Measurements from ENCODE around the gene DNAH14. TPM values are rescaled to one million over a fixed set of nuclear protein-coding genes. Genes with fewer than 3 reads are reported as not detected.

Gene DNAH14
- total and polyA plus RNA-seq, 7 donors: 0.07 to 1.8 (median 0.82) TPM; not detected in 2

DNA sequence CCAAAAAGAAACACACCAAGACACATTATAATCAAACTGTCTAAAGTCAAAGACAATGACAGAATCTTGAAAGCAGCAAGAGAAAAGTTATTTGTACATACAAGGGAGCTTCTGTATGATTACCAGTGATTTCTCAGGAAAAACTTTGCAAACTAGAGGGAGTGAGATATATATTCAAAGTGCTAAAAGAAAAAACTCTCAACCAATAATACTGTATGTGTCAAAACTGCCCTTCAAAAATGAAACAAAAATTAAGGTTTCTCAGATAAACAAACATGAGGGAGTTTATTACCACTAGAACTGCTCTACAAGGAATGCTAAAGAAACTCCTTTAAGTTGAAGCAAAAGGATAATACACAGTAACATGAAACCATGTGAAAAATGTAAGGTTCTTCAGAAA, 418.9 kb downstream of the DNAH14 start:
- H3K4me3 ChIP-seq: no peak overlapping the region
- intact Hi-C loops (cut with DNase I): no loop called here
- H3K27me3 ChIP-seq (ENCODE audit: insufficient read depth in 3 of 3, low read length in 2 of 3): no peaks in the 10 kb centered on the region
- TF ChIP-seq, protein P1, sequence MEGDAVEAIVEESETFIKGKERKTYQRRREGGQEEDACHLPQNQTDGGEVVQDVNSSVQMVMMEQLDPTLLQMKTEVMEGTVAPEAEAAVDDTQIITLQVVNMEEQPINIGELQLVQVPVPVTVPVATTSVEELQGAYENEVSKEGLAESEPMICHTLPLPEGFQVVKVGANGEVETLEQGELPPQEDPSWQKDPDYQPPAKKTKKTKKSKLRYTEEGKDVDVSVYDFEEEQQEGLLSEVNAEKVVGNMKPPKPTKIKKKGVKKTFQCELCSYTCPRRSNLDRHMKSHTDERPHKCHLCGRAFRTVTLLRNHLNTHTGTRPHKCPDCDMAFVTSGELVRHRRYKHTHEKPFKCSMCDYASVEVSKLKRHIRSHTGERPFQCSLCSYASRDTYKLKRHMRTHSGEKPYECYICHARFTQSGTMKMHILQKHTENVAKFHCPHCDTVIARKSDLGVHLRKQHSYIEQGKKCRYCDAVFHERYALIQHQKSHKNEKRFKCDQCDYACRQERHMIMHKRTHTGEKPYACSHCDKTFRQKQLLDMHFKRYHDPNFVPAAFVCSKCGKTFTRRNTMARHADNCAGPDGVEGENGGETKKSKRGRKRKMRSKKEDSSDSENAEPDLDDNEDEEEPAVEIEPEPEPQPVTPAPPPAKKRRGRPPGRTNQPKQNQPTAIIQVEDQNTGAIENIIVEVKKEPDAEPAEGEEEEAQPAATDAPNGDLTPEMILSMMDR (IDR thresholded peaks at IDR 0.05): no peak
- no peaks in the 10 kb centered on the region for H3K4me1 ChIP-seq
- H3K36me3 ChIP-seq (ENCODE audit: insufficient read depth in 1 of 2, low read depth in 1 of 2): no peaks in the 10 kb centered on the region
- ATAC-seq (no peak), DNase-seq (no peak)
- H3K27ac ChIP-seq: no peak overlapping the region
- H3K9me3 ChIP-seq: no peaks in the 10 kb centered on the region

DNA sequence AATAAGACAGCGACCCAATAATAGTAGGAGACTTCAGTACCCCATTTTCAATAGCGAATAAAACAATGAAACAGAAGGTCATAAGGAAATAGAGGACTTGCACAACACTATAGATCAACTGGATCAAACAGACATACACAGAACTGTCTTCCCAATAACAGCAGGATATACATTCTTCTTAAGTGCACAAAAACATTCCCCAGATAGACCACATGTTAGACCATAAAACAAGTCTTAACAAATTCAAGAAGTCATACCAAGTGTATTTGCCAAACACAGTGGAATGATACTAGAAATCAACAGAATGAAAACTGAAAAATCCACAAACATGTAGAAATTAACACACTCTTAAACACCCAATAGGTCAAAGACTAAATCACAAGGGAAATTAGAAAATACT, 420.4 kb downstream of the DNAH14 start:
- DNase-seq: no peak
- TF ChIP-seq, protein P1 (IDR thresholded peaks at IDR 0.05): no peak
- H3K36me3 ChIP-seq (ENCODE audit: insufficient read depth in 1 of 2, low read depth in 1 of 2): no peaks in the 10 kb centered on the region
- WGBS, 3 donors: 77 to 84% (median 79%) methylated on average over 2 of the region's 2 CpGs
- no peaks in the 10 kb centered on the region for H3K9me3 ChIP-seq
- no peaks in the 10 kb centered on the region for H3K27me3 ChIP-seq (ENCODE audit: insufficient read depth in 3 of 3, low read length in 2 of 3)
- no peaks in the 10 kb centered on the region for H3K4me1 ChIP-seq
- H3K27ac ChIP-seq: no peak overlapping the region
- ATAC-seq: no peak
- intact Hi-C loops (cut with DNase I): no loop called here
- H3K4me3 ChIP-seq: no peak overlapping the region

DNA sequence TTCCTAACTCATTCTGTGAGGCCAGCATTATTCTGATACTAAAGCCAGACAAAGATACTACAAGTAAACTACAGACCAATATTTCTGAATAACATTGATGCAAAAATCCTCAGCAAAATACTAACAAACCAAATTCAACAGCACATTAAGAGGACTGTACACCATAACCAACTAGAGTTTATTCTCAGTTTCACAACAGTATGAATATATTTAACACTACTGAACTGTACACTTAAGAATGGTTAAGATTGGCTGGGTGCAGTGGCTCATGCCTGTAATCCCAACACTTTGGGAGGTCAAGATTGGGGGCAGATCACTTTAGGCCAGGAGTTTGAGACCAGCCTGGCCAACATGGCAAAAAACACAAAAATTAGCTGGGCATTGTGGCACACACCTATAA, 421.4 kb downstream of the DNAH14 start:
- H3K27me3 ChIP-seq (ENCODE audit: insufficient read depth in 3 of 3, low read length in 2 of 3): no peaks in the 10 kb centered on the region
- no peaks in the 10 kb centered on the region for H3K9me3 ChIP-seq
- DNase-seq (no peak), ATAC-seq (no peak)
- TF ChIP-seq, protein P1 (IDR thresholded peaks at IDR 0.05): no peak
- no peak overlapping the region for H3K4me3 ChIP-seq
- intact Hi-C loops (cut with DNase I): no loop called here
- no peak overlapping the region for H3K27ac ChIP-seq
- no peaks in the 10 kb centered on the region for H3K36me3 ChIP-seq (ENCODE audit: insufficient read depth in 1 of 2, low read depth in 1 of 2)
- H3K4me1 ChIP-seq: no peaks in the 10 kb centered on the region

DNA sequence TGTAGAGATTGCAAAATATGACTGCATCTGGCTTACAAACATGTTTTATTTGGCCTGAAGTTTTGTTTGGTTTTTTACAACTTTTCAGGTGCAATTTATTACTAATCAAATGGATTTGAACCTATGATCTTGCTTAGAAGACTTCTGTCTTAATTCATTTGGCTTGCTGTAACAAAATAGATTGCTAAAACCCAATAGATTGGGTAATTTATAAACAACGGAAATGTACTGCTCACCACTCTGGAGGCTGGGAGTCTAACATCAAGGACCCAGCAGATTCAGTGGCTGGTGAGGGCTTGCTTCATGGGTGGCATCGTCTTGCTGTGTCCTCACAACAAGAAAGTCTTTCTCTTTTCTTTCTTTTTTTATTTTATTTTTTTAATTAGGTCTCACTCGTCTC, 425.4 kb downstream of the DNAH14 start:
- WGBS, 3 donors: 76 to 81% (median 77%) methylated on average over 3 of the region's 3 CpGs
- Histone ChIP-seq H3K36me3 (ENCODE audit: insufficient read depth in 1 of 2, low read depth in 1 of 2) (no peaks in the 10 kb centered on the region), H3K9me3 (no peaks in the 10 kb centered on the region), H3K4me3 (no peak overlapping the region), H3K27me3 (ENCODE audit: insufficient read depth in 3 of 3, low read length in 2 of 3) (peaks cover 0 to 4% (median 0%) of the 10 kb centered on the region in 3 donors), H3K4me1 (no peaks in the 10 kb centered on the region), H3K27ac (no peak overlapping the region)
- DNase-seq (no peak), ATAC-seq (no peak)
- intact Hi-C loops (cut with DNase I): no loop called here
- TF ChIP-seq, protein P1 (IDR thresholded peaks at IDR 0.05): no peak

DNA sequence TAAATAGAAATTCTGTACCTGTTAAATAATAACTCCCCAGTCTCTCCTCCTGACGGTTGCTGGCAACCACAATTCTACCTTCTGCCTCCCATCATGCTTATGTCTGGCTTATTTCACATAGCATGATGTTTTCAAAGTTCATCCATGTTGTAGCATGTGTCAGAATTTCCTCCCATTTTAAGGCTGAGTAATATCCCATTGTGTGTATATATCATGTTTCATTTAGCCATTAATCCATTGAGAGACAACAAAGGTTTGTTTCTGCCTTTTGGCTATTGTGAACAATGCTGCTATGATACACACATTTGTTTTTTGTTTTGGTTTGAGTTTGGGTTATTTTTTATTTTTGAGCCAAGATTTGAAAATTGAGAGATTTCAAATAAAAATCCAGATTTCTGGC, 426.4 kb downstream of the DNAH14 start:
- TF ChIP-seq, protein P1 (IDR thresholded peaks at IDR 0.05): no peak
- no peak for ATAC-seq
- Histone ChIP-seq H3K36me3 (ENCODE audit: insufficient read depth in 1 of 2, low read depth in 1 of 2) (no peaks in the 10 kb centered on the region), H3K9me3 (no peaks in the 10 kb centered on the region), H3K27me3 (ENCODE audit: insufficient read depth in 3 of 3, low read length in 2 of 3) (peaks cover 0 to 4% (median 0%) of the 10 kb centered on the region in 3 donors), H3K4me1 (no peaks in the 10 kb centered on the region), H3K4me3 (no peak overlapping the region), H3K27ac (no peak overlapping the region)
- WGBS, 3 donors: 78 to 90% (median 79%) methylated on average over 1 of the region's 1 CpG
- intact Hi-C loops (cut with DNase I): no loop called here
- DNase-seq: no peak

Data from psoas muscle (tissue), 8 donors.